HCT116 (cell line): ENCODE results near the gene HAUS6. TPM values are rescaled to one million over a fixed set of nuclear protein-coding genes. Genes with fewer than 3 reads are reported as not detected.

Experiments used
- ATAC-seq: fragments of 200-7000 bp; cut with Tn5 transposase; 2 replicates; pipeline ENCODE4 v1.9.1; 2020; ENCODE audit warnings: mild to moderate bottlenecking, moderate library complexity
- BruUV-seq: library from RNA; stranded (reverse); fragments of 400-500 nt; replicated peaks from 2 replicates; lab custom pipeline; 2021; lab: Mats Ljungman, UMichigan
- CTCF ChIA-PET: fragments of 300-600 bp; sonication (Branson Sonifier 250); formaldehyde crosslinking; loops from one replicate; lab custom pipeline; 2021; ENCODE audit warnings: antibody characterized with exemption; lab: Charles Lee
- POLR2A ChIA-PET: fragments of 300-600, 350-600 bp; sonication (Branson Sonifier 250); formaldehyde crosslinking; loops from one replicate; lab custom pipeline; 2021; ENCODE audit warnings: antibody characterized with exemption; lab: Charles Lee
- RAD21 ChIA-PET, 2 experiments: fragments of 300-600 bp; sonication (Branson Sonifier 250); formaldehyde crosslinking; loops; one replicate each; lab custom pipeline; 2023; ENCODE audit warnings: low total read pairs in 2 of 2; ENCODE audit not compliant: uncharacterized antibody in 2 of 2, unreplicated experiment in 2 of 2, low non-redundant PET in 1 of 2; lab: Charles Lee
- DNase-seq: peaks from one replicate; pipeline ENCODE4 v3.0.0-alpha.2; 2010; ENCODE audit warnings: low read depth, low spot score
- H2AFZ ChIP-seq: fragments of 200-600 bp; shearing (Covaris generic), sonication (generic); 2 replicates; pipeline ENCODE4 v1.6.1; 2017; ENCODE audit warnings: low read depth, mixed run types, mixed read lengths, antibody characterized with exemption, low read length; ENCODE audit not compliant: poor library complexity, severe bottlenecking
- H3K27ac ChIP-seq: 2 replicates; pipeline ENCODE4 v1.5.1; 2012; ENCODE audit warnings: low read depth, low read length
- H3K27me3 ChIP-seq: fragments of 200-600 bp; sonication (generic); 2 replicates; pipeline ENCODE4 v1.6.1; 2016; ENCODE audit warnings: mixed run types, low read length, mixed read lengths; ENCODE audit not compliant: insufficient read depth
- H3K36me3 ChIP-seq, 2 experiments: fragments of 200-500 bp in 1 of 2; fragments of 200-600 bp in 1 of 2; sonication (Bioruptor generic) in 1 of 2; sonication (generic) in 1 of 2; 2 replicates each; pipeline versions ENCODE4 v1.5.1 to v1.6.1; 2014 to 2016; ENCODE audit warnings: low read length in 2 of 2, inconsistent platforms in 1 of 2, mixed read lengths in 1 of 2, mixed run types in 1 of 2; ENCODE audit not compliant: insufficient read depth in 2 of 2, control insufficient read depth in 1 of 2
- H3K4me1 ChIP-seq, 2 experiments: fragments of 200-600 bp in 1 of 2; sonication (generic) in 1 of 2; 2 replicates each; pipeline versions ENCODE4 v1.5.1 to v1.6.1; 2012 to 2017; ENCODE audit warnings: low read length in 2 of 2, inconsistent platforms in 1 of 2, mild to moderate bottlenecking in 1 of 2, mixed read lengths in 1 of 2, mixed run types in 1 of 2, moderate library complexity in 1 of 2; ENCODE audit not compliant: insufficient read depth in 2 of 2, control insufficient read depth in 1 of 2
- H3K4me2 ChIP-seq: fragments of 200-600 bp; sonication (generic); 2 replicates; pipeline ENCODE4 v1.6.1; 2017; ENCODE audit warnings: mixed run types, low read length, mixed read lengths
- H3K4me3 ChIP-seq, 2 experiments: fragments of 200-600 bp in 1 of 2; sonication (generic) in 1 of 2; replicated peaks in 1 of 2; 2 replicates each; pipeline ENCODE4 v1.5.1; 2011 to 2016; ENCODE audit warnings: low read length in 2 of 2, control low read depth in 1 of 2, low read depth in 1 of 2, mild to moderate bottlenecking in 1 of 2, mixed read lengths in 1 of 2, mixed run types in 1 of 2
- H3K79me2 ChIP-seq: fragments of 200-600 bp; sonication (generic); 2 replicates; pipeline ENCODE4 v1.6.1; 2017; ENCODE audit warnings: mild to moderate bottlenecking, mixed run types, low read length, moderate library complexity, mixed read lengths; ENCODE audit not compliant: insufficient read depth
- H3K9ac ChIP-seq: fragments of 200-600 bp; sonication (generic); 2 replicates; pipeline ENCODE4 v1.6.1; 2016; ENCODE audit warnings: low read length, mixed read lengths
- H3K9me2 ChIP-seq: fragments of 200-600 bp; sonication (generic), shearing (Covaris generic); 2 replicates; pipeline ENCODE4 v1.6.1; 2017; ENCODE audit warnings: mixed run types, mild to moderate bottlenecking, moderate library complexity; ENCODE audit not compliant: insufficient read depth
- H3K9me3 ChIP-seq, 2 experiments: fragments of 200-500 bp in 1 of 2; fragments of 200-600 bp in 1 of 2; sonication (Bioruptor generic) in 1 of 2; sonication (generic) in 1 of 2; 2 replicates each; pipeline ENCODE4 v1.6.1; 2014 to 2017; ENCODE audit warnings: low read length in 2 of 2, mixed read lengths in 2 of 2, inconsistent platforms in 1 of 2, low read depth in 1 of 2, mild to moderate bottlenecking in 1 of 2, mixed run types in 1 of 2, moderate library complexity in 1 of 2; ENCODE audit not compliant: control insufficient read depth in 1 of 2, insufficient read depth in 1 of 2
- H4K20me1 ChIP-seq: fragments of 200-600 bp; sonication (generic), shearing (Covaris generic); 2 replicates; pipeline ENCODE4 v1.6.1; 2017; ENCODE audit warnings: mixed run types, mild to moderate bottlenecking, moderate library complexity; ENCODE audit not compliant: insufficient read depth
- CEBPB ChIP-seq: IDR thresholded peaks from 2 replicates; pipeline ENCODE4 v1.6.1; 2012; ENCODE audit warnings: low read depth
- EGR1 ChIP-seq: IDR thresholded peaks from 2 replicates; pipeline ENCODE4 v1.6.1; 2012; ENCODE audit warnings: low read depth
- ELF1 ChIP-seq: IDR thresholded peaks from 2 replicates; pipeline ENCODE4 v1.6.1; 2012; ENCODE audit warnings: low read depth, borderline replicate concordance
- EZH2phosphoT487 ChIP-seq: fragments of 200-600 bp; IDR thresholded peaks from 2 replicates; pipeline ENCODE4 v1.6.1; 2018; ENCODE audit warnings: antibody characterized with exemption, borderline replicate concordance
- FOSL1 ChIP-seq: IDR thresholded peaks from 2 replicates; pipeline ENCODE4 v1.6.1; 2012; ENCODE audit warnings: low read depth
- JUND ChIP-seq: IDR thresholded peaks from 2 replicates; pipeline ENCODE4 v1.6.1; 2012
- POLR2A ChIP-seq: IDR thresholded peaks from 2 replicates; pipeline ENCODE4 v1.7.0; 2011; ENCODE audit warnings: borderline replicate concordance; ENCODE audit not compliant: insufficient read depth, insufficient read length; ENCODE audit errors: extremely low read depth
- POLR2AphosphoS5 ChIP-seq: IDR thresholded peaks from 2 replicates; pipeline ENCODE4 v1.6.1; 2011; ENCODE audit warnings: mild to moderate bottlenecking, low read depth, low read length, moderate library complexity
- SP1 ChIP-seq: IDR thresholded peaks from 2 replicates; pipeline ENCODE4 v1.6.1; 2012; ENCODE audit warnings: low read depth
- SRF ChIP-seq: IDR thresholded peaks from 2 replicates; pipeline ENCODE4 v1.6.1; 2012; ENCODE audit warnings: low read depth
- TCF7L2 ChIP-seq: IDR thresholded peaks from 2 replicates; pipeline ENCODE4 v1.7.0; 2011; ENCODE audit warnings: borderline replicate concordance, inconsistent platforms; ENCODE audit not compliant: insufficient read depth, insufficient read length; ENCODE audit errors: extremely low read depth
- YY1 ChIP-seq: IDR thresholded peaks from 2 replicates; pipeline ENCODE4 v1.6.1; 2011; ENCODE audit warnings: low read length, low read depth, moderate library complexity, mild to moderate bottlenecking; ENCODE audit not compliant: insufficient replicate concordance; ENCODE audit errors: extremely low read depth
- ZNF274 ChIP-seq: fragments of 200-500 bp; sonication (Bioruptor generic); IDR thresholded peaks from 2 replicates; pipeline ENCODE4 v1.6.1; 2014; ENCODE audit warnings: mild to moderate bottlenecking, low read depth, low read length, inconsistent platforms
- intact Hi-C: fragments of 100-400 bp; cut with micrococcal nuclease; formaldehyde crosslinking; loops from 2 replicates; pipeline ENCODE4 v1.10.0; 2022
- total RNA-seq: library from RNA; stranded (reverse); gene quantifications from one replicate; pipeline ENCODE4 v1.2.1, GENCODE V29; 2021; ENCODE audit not compliant: unreplicated experiment
- TF ChIP-seq, protein P1 (sequence below): IDR thresholded peaks from 2 replicates; pipeline ENCODE4 v1.6.1; 2012
- TF ChIP-seq, protein P2 (sequence below): IDR thresholded peaks from 2 replicates; pipeline ENCODE4 v1.6.1; 2011; ENCODE audit warnings: mild to moderate bottlenecking, low read length, moderate library complexity; ENCODE audit not compliant: insufficient replicate concordance; ENCODE audit errors: extremely low read depth
- TF ChIP-seq, protein P3 (sequence below): IDR thresholded peaks from 2 replicates; pipeline ENCODE4 v1.6.1; 2012
- TF ChIP-seq, protein P4 (sequence below): IDR thresholded peaks from 2 replicates; pipeline ENCODE4 v1.6.1; 2012; ENCODE audit warnings: low read depth

HAUS6 gene
- total RNA-seq, 1 experiment from 2014 or later = 28.8 TPM

DNA sequence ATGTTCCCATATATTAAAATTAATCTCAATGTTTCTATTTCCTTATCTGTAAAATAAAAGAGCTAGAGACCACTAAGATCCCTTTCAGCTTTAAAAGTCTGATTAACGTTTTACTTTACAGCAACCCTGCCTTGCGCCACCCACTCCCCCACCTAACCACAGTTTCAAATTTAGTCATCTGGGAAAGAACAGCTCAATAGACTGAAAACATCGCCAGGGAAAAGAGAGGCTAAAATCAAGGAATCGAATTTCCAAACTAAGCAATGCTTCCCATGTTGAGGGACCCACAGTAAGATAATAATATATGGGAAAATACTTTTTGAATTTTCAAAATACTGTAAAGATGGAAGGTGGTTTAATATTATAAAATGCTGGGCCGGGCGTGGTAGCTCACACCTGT is 76.3 kb downstream of the HAUS6 start:
- Histone ChIP-seq H3K27me3 (peaks cover 2% of the 10 kb centered on the region; the same call in 1 of the 2 replicates), H3K79me2 (no peaks in the 10 kb centered on the region), H4K20me1 (no peaks in the 10 kb centered on the region), H2AFZ (no peak overlapping the region), H3K4me2 (no peak overlapping the region), H3K9me3 (no peaks in the 10 kb centered on the region), H3K4me1 (no peaks in the 10 kb centered on the region), H3K9ac (no peak overlapping the region), H3K27ac (no peak overlapping the region), H3K36me3 (no peaks in the 10 kb centered on the region), H3K9me2 (no peaks in the 10 kb centered on the region), H3K4me3 (no peak overlapping the region)
- TF ChIP-seq YY1 (no peak), EZH2phosphoT487 (no peak), CEBPB (no peak), POLR2A (no peak), JUND (no peak), SRF (no peak), FOSL1 (no peak), SP1 (no peak), ELF1 (no peak), TCF7L2 (no peak), EGR1 (no peak), ZNF274 (no peak), POLR2AphosphoS5 (no peak)
- TF ChIP-seq, protein P1, sequence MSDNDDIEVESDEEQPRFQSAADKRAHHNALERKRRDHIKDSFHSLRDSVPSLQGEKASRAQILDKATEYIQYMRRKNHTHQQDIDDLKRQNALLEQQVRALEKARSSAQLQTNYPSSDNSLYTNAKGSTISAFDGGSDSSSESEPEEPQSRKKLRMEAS = no peak
- TF ChIP-seq, protein P2, sequence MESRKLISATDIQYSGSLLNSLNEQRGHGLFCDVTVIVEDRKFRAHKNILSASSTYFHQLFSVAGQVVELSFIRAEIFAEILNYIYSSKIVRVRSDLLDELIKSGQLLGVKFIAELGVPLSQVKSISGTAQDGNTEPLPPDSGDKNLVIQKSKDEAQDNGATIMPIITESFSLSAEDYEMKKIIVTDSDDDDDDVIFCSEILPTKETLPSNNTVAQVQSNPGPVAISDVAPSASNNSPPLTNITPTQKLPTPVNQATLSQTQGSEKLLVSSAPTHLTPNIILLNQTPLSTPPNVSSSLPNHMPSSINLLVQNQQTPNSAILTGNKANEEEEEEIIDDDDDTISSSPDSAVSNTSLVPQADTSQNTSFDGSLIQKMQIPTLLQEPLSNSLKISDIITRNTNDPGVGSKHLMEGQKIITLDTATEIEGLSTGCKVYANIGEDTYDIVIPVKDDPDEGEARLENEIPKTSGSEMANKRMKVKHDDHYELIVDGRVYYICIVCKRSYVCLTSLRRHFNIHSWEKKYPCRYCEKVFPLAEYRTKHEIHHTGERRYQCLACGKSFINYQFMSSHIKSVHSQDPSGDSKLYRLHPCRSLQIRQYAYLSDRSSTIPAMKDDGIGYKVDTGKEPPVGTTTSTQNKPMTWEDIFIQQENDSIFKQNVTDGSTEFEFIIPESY = no peak
- TF ChIP-seq, protein P3, sequence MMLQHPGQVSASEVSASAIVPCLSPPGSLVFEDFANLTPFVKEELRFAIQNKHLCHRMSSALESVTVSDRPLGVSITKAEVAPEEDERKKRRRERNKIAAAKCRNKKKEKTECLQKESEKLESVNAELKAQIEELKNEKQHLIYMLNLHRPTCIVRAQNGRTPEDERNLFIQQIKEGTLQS = no peak
- TF ChIP-seq, protein P4, sequence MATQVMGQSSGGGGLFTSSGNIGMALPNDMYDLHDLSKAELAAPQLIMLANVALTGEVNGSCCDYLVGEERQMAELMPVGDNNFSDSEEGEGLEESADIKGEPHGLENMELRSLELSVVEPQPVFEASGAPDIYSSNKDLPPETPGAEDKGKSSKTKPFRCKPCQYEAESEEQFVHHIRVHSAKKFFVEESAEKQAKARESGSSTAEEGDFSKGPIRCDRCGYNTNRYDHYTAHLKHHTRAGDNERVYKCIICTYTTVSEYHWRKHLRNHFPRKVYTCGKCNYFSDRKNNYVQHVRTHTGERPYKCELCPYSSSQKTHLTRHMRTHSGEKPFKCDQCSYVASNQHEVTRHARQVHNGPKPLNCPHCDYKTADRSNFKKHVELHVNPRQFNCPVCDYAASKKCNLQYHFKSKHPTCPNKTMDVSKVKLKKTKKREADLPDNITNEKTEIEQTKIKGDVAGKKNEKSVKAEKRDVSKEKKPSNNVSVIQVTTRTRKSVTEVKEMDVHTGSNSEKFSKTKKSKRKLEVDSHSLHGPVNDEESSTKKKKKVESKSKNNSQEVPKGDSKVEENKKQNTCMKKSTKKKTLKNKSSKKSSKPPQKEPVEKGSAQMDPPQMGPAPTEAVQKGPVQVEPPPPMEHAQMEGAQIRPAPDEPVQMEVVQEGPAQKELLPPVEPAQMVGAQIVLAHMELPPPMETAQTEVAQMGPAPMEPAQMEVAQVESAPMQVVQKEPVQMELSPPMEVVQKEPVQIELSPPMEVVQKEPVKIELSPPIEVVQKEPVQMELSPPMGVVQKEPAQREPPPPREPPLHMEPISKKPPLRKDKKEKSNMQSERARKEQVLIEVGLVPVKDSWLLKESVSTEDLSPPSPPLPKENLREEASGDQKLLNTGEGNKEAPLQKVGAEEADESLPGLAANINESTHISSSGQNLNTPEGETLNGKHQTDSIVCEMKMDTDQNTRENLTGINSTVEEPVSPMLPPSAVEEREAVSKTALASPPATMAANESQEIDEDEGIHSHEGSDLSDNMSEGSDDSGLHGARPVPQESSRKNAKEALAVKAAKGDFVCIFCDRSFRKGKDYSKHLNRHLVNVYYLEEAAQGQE = no peak
- DNase-seq (no peak), ATAC-seq (no peak)
- ChIA-PET RAD21 (no interaction called here), POLR2A (no interaction called here), CTCF (interaction anchor here (1.4 to 2.1 kb wide), 3 partner anchors 23 to 1215 kb away, joined by 3 to 4 read pairs (median 3); partner anchors contain the start of gene RRAGA)
- BruUV-seq = no TSS peak
- intact Hi-C loops = loop anchor here (5.0 kb wide), 1 partner anchor 431 kb away; no protein-coding TSS in a partner anchor
